ENCODE results near the gene PDE3A. TPM values are rescaled to one million over a fixed set of nuclear protein-coding genes. Genes with fewer than 3 reads are reported as not detected.

Gene PDE3A
- total RNA-seq, 4 donors from 2014 or later: 7.7 to 75.8 (median 18.7) TPM

DNA sequence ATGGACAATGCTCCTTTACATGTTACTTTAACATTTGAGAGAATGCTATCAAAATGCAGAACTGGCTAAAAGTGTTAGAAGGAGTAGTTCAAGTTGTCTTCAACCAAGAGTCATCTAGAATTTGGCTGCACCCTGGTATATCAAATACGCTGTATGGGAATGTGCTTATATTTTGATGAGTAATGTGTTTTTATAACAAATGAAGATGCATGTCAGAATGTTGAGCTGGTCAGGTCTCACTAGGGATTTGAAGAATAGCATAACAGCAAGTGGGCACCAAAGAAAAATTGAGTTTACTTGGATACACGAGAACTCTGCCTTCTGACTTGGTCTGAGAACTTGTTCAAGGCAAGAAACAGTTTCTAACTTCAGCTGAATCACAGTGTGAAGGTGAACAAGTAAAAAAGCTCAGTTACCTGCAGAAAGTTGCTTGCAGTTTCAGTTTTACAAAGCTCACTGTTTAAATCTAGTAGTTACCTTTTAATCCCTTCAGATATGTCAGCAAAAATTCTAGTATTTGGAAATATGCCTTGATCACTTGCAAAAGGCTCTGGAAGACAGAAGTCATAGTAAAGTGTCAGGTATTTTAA, 82.3 kb downstream of the PDE3A start:
- DNase-seq: no peak
- TF ChIP-seq, protein P1, sequence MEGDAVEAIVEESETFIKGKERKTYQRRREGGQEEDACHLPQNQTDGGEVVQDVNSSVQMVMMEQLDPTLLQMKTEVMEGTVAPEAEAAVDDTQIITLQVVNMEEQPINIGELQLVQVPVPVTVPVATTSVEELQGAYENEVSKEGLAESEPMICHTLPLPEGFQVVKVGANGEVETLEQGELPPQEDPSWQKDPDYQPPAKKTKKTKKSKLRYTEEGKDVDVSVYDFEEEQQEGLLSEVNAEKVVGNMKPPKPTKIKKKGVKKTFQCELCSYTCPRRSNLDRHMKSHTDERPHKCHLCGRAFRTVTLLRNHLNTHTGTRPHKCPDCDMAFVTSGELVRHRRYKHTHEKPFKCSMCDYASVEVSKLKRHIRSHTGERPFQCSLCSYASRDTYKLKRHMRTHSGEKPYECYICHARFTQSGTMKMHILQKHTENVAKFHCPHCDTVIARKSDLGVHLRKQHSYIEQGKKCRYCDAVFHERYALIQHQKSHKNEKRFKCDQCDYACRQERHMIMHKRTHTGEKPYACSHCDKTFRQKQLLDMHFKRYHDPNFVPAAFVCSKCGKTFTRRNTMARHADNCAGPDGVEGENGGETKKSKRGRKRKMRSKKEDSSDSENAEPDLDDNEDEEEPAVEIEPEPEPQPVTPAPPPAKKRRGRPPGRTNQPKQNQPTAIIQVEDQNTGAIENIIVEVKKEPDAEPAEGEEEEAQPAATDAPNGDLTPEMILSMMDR (IDR thresholded peaks at IDR 0.05): no peak
- no peak for TF ChIP-seq POLR2A (IDR thresholded peaks at IDR 0.05)
- intact Hi-C loops (cut with DNase I; ENCODE audit: low total_unique reads): no loop called here
- Histone ChIP-seq H3K4me3 (no peak overlapping the region), H3K36me3 (no peaks in the 10 kb centered on the region), H3K4me1 (no peaks in the 10 kb centered on the region), H3K27ac (no peak overlapping the region), H3K9me3 (no peaks in the 10 kb centered on the region), H3K27me3 (no peaks in the 10 kb centered on the region)

DNA sequence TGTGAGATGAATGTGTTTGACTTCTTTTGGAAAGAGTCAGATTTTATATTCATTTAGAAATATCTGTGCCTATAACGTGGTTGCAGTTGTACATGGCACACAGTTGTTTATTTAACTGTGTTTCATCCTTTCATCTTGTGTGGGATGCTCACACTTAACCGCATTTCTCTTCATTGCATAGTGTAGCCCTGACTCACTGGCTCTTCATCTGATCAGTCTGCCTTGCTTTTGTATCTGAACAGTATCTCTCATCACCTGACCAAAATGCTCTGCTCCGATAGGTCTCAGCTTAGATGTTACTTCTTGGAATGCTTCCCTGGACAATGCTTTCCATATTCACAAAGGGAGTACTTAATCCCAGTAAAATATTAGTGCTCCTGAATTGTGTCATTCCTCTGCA, 83.4 kb downstream of the PDE3A start:
- no peak for DNase-seq
- Histone ChIP-seq H3K36me3 (no peaks in the 10 kb centered on the region), H3K9me3 (no peaks in the 10 kb centered on the region), H3K4me1 (no peaks in the 10 kb centered on the region), H3K27me3 (no peaks in the 10 kb centered on the region), H3K27ac (no peak overlapping the region), H3K4me3 (no peak overlapping the region)
- intact Hi-C loops (cut with DNase I; ENCODE audit: low total_unique reads): no loop called here
- TF ChIP-seq POLR2A (IDR thresholded peaks at IDR 0.05): no peak

DNA sequence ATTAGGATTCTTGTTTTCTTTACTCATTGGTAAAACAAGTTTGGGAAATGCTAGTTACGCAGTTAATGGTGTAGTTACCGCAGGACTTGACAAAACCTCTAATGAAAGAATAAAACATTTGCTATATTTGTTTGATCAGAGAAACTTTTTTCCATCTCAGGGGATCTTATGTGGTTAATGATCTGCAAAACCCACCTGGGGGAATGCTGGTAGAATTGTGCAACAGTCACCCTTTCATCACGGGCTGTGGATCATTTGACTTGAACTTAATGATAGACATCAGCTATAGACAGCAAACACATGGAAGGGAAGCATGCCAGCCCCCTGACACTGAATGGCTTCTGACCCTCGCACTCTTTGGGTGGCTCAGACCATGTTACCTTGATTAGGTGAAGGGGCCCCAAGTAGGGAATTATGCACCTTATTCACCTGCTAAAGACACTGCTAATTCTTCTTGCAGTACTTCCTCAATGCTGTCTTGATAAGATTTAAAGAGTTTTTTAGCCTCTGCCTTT, 84.2 kb downstream of the PDE3A start:
- H3K27me3 ChIP-seq: no peaks in the 10 kb centered on the region
- no peak for DNase-seq
- H3K36me3 ChIP-seq: no peaks in the 10 kb centered on the region
- no peak overlapping the region for H3K4me3 ChIP-seq
- H3K4me1 ChIP-seq: no peaks in the 10 kb centered on the region
- H3K27ac ChIP-seq: no peak overlapping the region
- TF ChIP-seq, protein P1 (IDR thresholded peaks at IDR 0.05): no peak
- no peaks in the 10 kb centered on the region for H3K9me3 ChIP-seq
- intact Hi-C loops (cut with DNase I; ENCODE audit: low total_unique reads): no loop called here

DNA sequence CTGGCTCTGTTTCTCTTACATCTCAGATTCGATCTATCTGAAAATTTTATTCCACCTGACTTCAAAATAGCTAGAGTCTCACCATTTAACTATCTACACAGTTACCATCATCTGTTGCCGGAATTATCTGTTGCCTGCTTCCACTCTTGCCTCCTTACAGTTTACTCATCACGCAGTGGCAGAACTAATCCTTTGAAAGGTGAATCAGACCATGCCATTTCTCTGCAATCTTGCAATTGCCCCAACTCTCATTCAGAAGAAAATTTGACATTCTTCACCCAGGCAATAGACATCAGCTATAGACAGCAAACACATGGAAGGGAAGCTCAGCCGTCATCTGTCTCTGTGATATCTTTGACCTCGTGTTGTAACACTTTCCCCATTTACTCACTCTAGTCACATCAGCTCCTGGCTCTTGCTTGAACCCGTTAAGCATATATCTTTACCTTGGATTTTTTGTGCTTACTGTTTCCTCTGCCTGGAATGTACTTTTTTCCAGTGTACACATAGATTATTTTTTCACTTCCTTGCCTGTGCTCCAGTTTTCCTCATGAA, 85.5 kb downstream of the PDE3A start:
- H3K9me3 ChIP-seq: no peaks in the 10 kb centered on the region
- no peaks in the 10 kb centered on the region for H3K27me3 ChIP-seq
- H3K27ac ChIP-seq: no peak overlapping the region
- TF ChIP-seq POLR2A (IDR thresholded peaks at IDR 0.05): no peak
- TF ChIP-seq, protein P1 (IDR thresholded peaks at IDR 0.05): no peak
- no peaks in the 10 kb centered on the region for H3K4me1 ChIP-seq
- DNase-seq: no peak
- H3K4me3 ChIP-seq: no peak overlapping the region
- intact Hi-C loops (cut with DNase I; ENCODE audit: low total_unique reads): no loop called here
- H3K36me3 ChIP-seq: no peaks in the 10 kb centered on the region

DNA sequence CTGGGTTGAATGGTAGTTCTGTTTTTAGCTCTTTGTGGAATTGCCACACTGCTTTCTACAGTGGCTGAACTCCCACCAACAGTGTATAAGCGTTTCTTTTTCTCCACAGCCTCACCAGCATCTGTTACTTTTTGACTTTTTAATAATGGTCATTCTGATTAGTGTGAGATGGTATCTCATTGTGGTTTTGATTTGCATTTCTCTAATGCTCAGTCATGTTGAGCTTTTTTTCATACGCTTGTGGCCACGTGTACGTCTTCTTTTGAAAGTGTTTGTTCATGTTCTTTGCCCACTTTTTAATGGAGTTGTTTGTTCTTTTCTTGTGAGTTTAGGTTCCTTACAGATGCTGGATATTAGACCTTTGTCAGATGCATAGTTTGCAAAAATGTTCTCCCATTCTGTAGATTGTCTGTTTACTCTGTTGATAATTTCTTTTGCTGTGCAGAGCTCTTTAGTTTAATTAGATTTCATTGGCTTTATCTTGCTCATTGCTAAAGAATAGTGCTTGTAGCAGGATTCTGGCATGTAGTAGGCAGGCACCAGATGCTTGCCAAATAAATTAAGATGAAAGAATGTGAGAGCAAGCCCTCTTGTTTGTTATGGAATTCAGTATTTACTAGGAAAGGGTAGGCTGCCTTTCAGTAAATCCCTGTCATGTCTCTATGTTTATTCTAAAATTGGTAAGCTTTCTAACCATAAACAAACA, 86.8 kb downstream of the PDE3A start:
- H3K27me3 ChIP-seq: no peaks in the 10 kb centered on the region
- H3K27ac ChIP-seq: no peak overlapping the region
- intact Hi-C loops (cut with DNase I; ENCODE audit: low total_unique reads): no loop called here
- H3K9me3 ChIP-seq: no peaks in the 10 kb centered on the region
- DNase-seq: no peak
- H3K36me3 ChIP-seq: no peaks in the 10 kb centered on the region
- H3K4me3 ChIP-seq: no peak overlapping the region
- no peak for TF ChIP-seq POLR2A (IDR thresholded peaks at IDR 0.05)
- TF ChIP-seq, protein P1 (IDR thresholded peaks at IDR 0.05): no peak
- H3K4me1 ChIP-seq: no peaks in the 10 kb centered on the region
